GM21737 (cell line): ENCODE data around the gene AOPEP.

Source experiments
- ATAC-seq: cut with Tn5 transposase; IDR thresholded peaks from one replicate; pipeline ENCODE4 v1.9.1; 2021; ENCODE audit warnings: mild to moderate bottlenecking, moderate library complexity; ENCODE audit not compliant: unreplicated experiment

The AOPEP gene

GRCh38 chr9:94760010-94760409 lies 33.5 kb downstream of the AOPEP start:
- ATAC-seq, result no peak

GRCh38 chr9:94760660-94761059 lies 34.2 kb downstream of the AOPEP start:
- no peak for ATAC-seq

- ATAC-seq, result no peak
These were observed 35.0 kb downstream of the AOPEP start for GRCh38 chr9:94761481-94761880.

GRCh38 chr9:94767331-94768072 lies 41.0 kb downstream of the AOPEP start:
- no peak for ATAC-seq

- ATAC-seq, result no peak
These were observed 42.3 kb downstream of the AOPEP start for GRCh38 chr9:94768766-94769165.

- no peak for ATAC-seq
These were observed 43.8 kb downstream of the AOPEP start for GRCh38 chr9:94770334-94770733.

GRCh38 chr9:94771096-94771495 lies 44.6 kb downstream of the AOPEP start:
- ATAC-seq, result no peak

- no peak for ATAC-seq
These were observed 45.6 kb downstream of the AOPEP start for GRCh38 chr9:94772144-94772543.

- no peak for ATAC-seq
These were observed 46.3 kb downstream of the AOPEP start for GRCh38 chr9:94772639-94773303.

- ATAC-seq, result no peak
These were observed 47.2 kb downstream of the AOPEP start for GRCh38 chr9:94773655-94774054.

- no peak for ATAC-seq
These were observed 51.5 kb downstream of the AOPEP start for GRCh38 chr9:94778013-94778412.

GRCh38 chr9:94779031-94779430 lies 52.5 kb downstream of the AOPEP start:
- ATAC-seq, result no peak

GRCh38 chr9:94779693-94780290 lies 53.3 kb downstream of the AOPEP start:
- ATAC-seq, result no peak

GRCh38 chr9:94780516-94780950 lies 54.0 kb downstream of the AOPEP start:
- no peak for ATAC-seq

GRCh38 chr9:94782355-94783101 lies 56.0 kb downstream of the AOPEP start:
- ATAC-seq, result no peak

GRCh38 chr9:94783102-94783682 lies 56.7 kb downstream of the AOPEP start:
- no peak for ATAC-seq

- ATAC-seq, result no peak
These were observed 57.4 kb downstream of the AOPEP start for GRCh38 chr9:94783928-94784327.

GRCh38 chr9:94785215-94786169 lies 59.0 kb downstream of the AOPEP start:
- no peak for ATAC-seq

GRCh38 chr9:94786586-94786985 lies 60.1 kb downstream of the AOPEP start:
- no peak for ATAC-seq

GRCh38 chr9:94787266-94787665 lies 60.8 kb downstream of the AOPEP start:
- no peak for ATAC-seq
